Erythroblast (primary cell): ENCODE results near the gene KLK5.
"Not testable (repeated sequence)": the region's sequence is repeated elsewhere in the genome, so short reads cannot be mapped to it uniquely, and the experiment has no call there.

Source experiments
- GATA1 ChIP-seq: IDR thresholded peaks from 2 replicates; pipeline ENCODE4 v1.6.1; 2011; ENCODE audit warnings: low read depth, mild to moderate bottlenecking, control low read depth, low read length, moderate library complexity
- POLR2A ChIP-seq: IDR thresholded peaks from 2 replicates; pipeline ENCODE4 v1.6.1; 2011; ENCODE audit warnings: mild to moderate bottlenecking, low read length

- TF ChIP-seq POLR2A, GATA1: not testable (repeated sequence)
Measured at GRCh38 chr19:50969810-50970209, 17.0 kb upstream of the KLK5 start.
